NT2/D1 (cell line): Measurements from ENCODE around the gene TTL.

Source experiments
- DNase-seq: peaks from one replicate; pipeline ENCODE4 v3.0.0-alpha.2; 2011; ENCODE audit warnings: low read depth, low spot score
- H3K27me3 ChIP-seq: 2 replicates; pipeline ENCODE4 v1.6.0; 2011; ENCODE audit warnings: mild to moderate bottlenecking; ENCODE audit not compliant: insufficient read length, insufficient read depth
- H3K36me3 ChIP-seq: 2 replicates; pipeline ENCODE4 v1.6.1; 2011; ENCODE audit warnings: mild to moderate bottlenecking, low read length, mixed read lengths; ENCODE audit not compliant: insufficient read depth, insufficient read length
- H3K4me1 ChIP-seq: 2 replicates; pipeline ENCODE4 v1.5.1; 2011; ENCODE audit not compliant: insufficient read depth, insufficient read length
- H3K4me3 ChIP-seq: 2 replicates; pipeline ENCODE4 v1.5.1; 2011; ENCODE audit warnings: low read depth; ENCODE audit not compliant: insufficient read length
- H3K9ac ChIP-seq: 2 replicates; pipeline ENCODE4 v1.6.0; 2011; ENCODE audit warnings: low read depth; ENCODE audit not compliant: insufficient read length
- H3K9me3 ChIP-seq: 2 replicates; pipeline ENCODE4 v1.5.1; 2011; ENCODE audit warnings: mild to moderate bottlenecking, low read length; ENCODE audit not compliant: insufficient read depth
- SUZ12 ChIP-seq: IDR thresholded peaks from 2 replicates; pipeline ENCODE4 v1.6.1; 2011; ENCODE audit not compliant: insufficient read length, insufficient read depth; ENCODE audit errors: extremely low read depth
- YY1 ChIP-seq: IDR thresholded peaks from 2 replicates; pipeline ENCODE4 v1.6.1; 2011; ENCODE audit not compliant: insufficient read length, insufficient read depth
- ZNF274 ChIP-seq: IDR thresholded peaks from 2 replicates; pipeline ENCODE4 v1.6.1; 2011; ENCODE audit warnings: mild to moderate bottlenecking, low read depth, low read length

Gene TTL

DNA sequence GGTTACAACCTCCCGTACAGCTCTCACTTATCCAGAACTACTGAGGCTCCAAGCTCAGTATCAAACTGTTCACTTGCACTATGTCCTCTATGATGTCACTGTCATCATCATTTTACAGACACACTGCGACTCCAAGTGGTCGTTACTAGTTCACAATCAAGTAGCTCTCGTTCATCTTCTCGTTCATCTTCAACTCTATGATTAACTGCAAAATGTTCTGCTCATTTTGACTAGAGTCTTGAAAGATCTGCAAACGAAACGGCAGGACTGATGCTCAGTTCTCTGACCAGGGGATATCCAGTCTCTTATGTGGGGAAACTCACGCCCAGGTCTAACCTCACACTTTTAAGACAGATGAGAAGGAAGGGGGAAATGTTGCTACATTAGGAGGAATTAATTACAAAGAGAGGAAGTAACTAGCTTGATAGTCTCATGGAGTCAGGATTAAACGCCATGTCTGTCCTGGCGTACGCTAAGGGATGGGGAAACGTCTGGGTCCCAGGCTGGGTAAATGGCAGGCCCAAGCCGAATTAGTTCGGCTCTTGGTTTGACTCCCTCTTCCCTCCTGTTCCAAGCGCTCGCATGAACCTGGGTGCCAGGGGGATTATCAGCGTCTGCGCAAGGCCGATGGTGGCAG lies 101.7 kb downstream of the TTL start:
- no peaks in the 10 kb centered on the region for H3K27me3 ChIP-seq
- no peaks in the 10 kb centered on the region for H3K9me3 ChIP-seq
- H3K9ac ChIP-seq: peak overlapping the region; percentile 97
- H3K4me1 ChIP-seq: no peaks in the 10 kb centered on the region
- DNase-seq: no peak
- peaks cover 24% of the 10 kb centered on the region for H3K36me3 ChIP-seq
- TF ChIP-seq ZNF274 (no peak), YY1 (no peak), SUZ12 (no peak)
- H3K4me3 ChIP-seq: peak overlapping the region; percentile 87

DNA sequence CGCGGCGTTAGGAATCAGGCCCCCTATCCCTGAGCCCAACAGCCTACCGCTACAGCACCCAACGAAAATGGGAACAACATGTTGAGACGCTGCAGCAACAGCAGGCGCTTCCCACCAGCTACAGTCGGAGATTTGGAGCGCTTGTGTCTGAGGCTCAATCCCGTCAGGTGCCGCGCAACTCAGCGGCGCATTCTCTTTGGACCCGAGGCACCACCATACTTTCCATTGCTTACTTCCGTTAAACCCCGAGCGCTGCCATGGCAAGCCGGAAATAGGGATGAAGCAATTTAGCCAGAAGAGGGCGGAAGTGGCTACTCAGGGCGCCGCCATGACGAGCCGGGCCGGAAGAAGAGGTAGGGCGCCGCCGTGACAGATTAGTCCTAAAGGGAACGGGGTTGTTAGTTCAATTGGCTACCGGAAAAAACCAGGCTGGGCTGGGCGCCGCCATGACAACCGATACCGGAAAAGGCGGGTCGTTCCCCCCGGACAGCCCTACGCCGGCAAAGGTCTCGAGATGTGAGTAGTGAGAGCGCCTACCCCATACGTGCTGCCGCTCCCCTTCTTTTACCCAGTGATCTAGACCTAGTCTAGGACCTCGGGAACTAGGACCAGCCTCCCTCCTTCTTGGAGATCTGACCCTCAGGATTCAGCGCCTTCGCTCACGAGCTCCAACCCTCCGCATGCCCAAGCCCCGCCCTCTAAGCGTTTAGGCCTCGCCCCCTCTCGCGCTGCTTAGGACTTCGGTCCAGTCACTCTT lies 102.4 kb downstream of the TTL start, which contains the start of gene CHCHD5:
TSS of gene CHCHD5 (plus strand) at position 476 of the 757 bp plus-strand sequence. CDS start at position 515, 39 bp downstream.
- Histone ChIP-seq H3K4me1 (no peaks in the 10 kb centered on the region), H3K9ac (peak within 1 kb of the TSS; percentile 97), H3K4me3 (peak within 1 kb of the TSS; percentile 87), H3K36me3 (peaks cover 28% of the 10 kb centered on the region), H3K9me3 (no peaks in the 10 kb centered on the region), H3K27me3 (no peaks in the 10 kb centered on the region)
- DNase-seq: peak; percentile 79
- TF ChIP-seq ZNF274 (no peak), YY1 (peak; percentile 89), SUZ12 (no peak)

DNA sequence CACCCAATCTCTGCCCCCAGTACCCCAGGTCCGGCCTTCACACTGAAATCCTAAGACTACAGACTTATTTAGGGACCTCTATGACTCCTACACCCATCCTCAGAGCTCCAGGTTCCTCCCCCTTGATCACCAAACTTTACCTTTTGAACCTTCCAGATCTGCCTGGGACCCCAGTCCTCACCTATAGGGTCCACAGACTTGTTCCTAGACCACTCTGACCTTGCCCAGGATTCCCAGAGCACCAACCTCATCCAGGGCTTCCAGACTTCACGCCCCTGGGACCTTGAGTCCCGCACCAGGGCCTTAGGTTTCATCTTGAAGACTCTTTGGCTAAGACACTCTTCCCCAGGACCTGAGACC lies 102.9 kb downstream of the TTL start:
- Histone ChIP-seq H3K9me3 (no peaks in the 10 kb centered on the region), H3K4me3 (peak overlapping the region; percentile 87), H3K27me3 (no peaks in the 10 kb centered on the region)

DNA sequence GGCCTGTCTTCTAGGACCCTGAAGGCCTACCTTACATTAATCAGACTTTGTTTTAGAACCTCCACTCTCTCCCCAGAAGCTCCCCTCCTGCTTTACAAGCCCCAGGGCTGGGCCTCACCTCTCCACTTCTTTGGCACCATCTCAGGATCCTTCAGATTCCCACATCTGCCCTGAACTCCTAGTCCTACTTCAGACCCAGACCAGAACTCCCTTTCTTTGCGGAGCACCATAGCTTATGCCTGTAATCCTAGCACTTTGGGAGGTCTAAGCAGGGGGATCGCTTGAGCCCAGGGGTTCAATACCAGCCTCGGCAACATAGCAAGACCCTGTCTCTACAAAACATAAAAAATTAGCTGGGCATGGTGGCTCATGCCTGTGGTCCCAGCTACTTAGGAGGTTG lies 103.4 kb downstream of the TTL start:
- Histone ChIP-seq H3K9me3 (no peaks in the 10 kb centered on the region), H3K9ac (peak overlapping the region; percentile 97), H3K27me3 (no peaks in the 10 kb centered on the region), H3K4me3 (peak overlapping the region; percentile 87), H3K4me1 (no peaks in the 10 kb centered on the region), H3K36me3 (peaks cover 35% of the 10 kb centered on the region)
- TF ChIP-seq YY1 (no peak), ZNF274 (no peak), SUZ12 (no peak)
- DNase-seq: no peak

More for the DNA sequence above, 102.9 kb downstream of the TTL start:
- Histone ChIP-seq H3K4me1 (no peaks in the 10 kb centered on the region), H3K9ac (peak overlapping the region; percentile 97), H3K36me3 (peaks cover 32% of the 10 kb centered on the region)
- DNase-seq: no peak
- TF ChIP-seq SUZ12 (no peak), YY1 (no peak), ZNF274 (no peak)

DNA sequence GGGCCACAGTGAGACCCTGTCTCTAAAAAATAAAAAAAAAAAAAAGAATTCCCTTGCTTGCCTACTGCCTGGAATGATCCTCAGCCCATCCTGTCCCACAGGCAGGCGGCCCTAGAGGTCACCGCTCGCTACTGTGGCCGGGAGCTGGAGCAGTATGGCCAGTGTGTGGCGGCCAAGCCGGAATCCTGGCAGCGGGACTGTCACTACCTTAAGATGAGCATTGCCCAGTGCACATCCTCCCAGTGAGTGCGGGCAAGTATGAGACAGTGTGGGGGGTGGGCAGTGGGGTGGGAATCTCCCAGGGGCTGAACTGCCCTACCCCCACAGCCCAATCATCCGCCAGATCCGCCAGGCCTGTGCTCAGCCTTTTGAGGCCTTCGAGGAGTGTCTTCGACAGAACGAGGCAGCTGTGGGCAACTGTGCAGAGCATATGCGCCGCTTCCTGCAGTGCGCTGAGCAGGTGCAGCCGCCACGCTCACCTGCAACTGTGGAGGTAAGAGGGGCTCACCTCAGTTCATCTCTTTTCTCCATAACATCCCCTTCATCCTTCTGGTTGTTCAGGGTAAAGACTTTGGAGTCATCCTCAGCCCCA lies 104.0 kb downstream of the TTL start:
- Histone ChIP-seq H3K36me3 (peaks cover 40% of the 10 kb centered on the region), H3K9me3 (no peaks in the 10 kb centered on the region), H3K27me3 (no peaks in the 10 kb centered on the region), H3K4me1 (no peaks in the 10 kb centered on the region), H3K9ac (no peak overlapping the region), H3K4me3 (no peak overlapping the region)
- TF ChIP-seq ZNF274 (no peak), YY1 (no peak), SUZ12 (no peak)
- DNase-seq: no peak

DNA sequence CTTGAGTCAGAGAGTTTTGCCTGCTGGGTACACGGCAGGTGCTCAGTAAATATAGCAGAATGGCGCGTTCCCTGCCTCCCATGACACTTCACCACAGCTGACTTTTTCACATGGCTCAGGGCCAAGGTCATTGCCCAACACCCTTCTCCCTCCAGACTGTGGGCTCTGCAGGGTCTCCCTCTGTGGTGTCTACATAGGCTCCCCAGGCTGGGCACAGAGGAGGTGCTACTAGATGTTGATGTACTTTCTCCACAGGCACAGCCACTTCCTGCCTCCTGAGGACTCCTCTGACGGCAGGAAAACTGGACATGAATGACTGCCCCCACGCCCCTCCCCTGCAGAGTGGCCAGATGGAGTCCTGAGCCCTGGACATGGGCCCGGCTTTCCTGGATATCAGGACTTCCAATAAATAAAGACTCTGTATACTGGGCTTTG lies 106.7 kb downstream of the TTL start:
- no peaks in the 10 kb centered on the region for H3K9me3 ChIP-seq
- no peaks in the 10 kb centered on the region for H3K4me1 ChIP-seq
- no peak overlapping the region for H3K4me3 ChIP-seq
- H3K36me3 ChIP-seq: peaks cover 43% of the 10 kb centered on the region
- H3K27me3 ChIP-seq: no peaks in the 10 kb centered on the region
- H3K9ac ChIP-seq: no peak overlapping the region
- TF ChIP-seq YY1: no peak
- no peak for TF ChIP-seq ZNF274
- TF ChIP-seq SUZ12: no peak
- no peak for DNase-seq
